ENCODE data around the gene DENND4A. TPM values are rescaled to one million over a fixed set of nuclear protein-coding genes. Genes with fewer than 3 reads are reported as not detected.
"Not testable (repeated sequence)": the region's sequence is repeated elsewhere in the genome, so short reads cannot be mapped to it uniquely, and the experiment has no call there.

Gene DENND4A
- total RNA-seq, 1 donor from 2014 or later: 31.2 TPM

GRCh38 chr15:65761210-65761926 lies 30.7 kb downstream of the DENND4A start:
- intact Hi-C loops (cut with micrococcal nuclease): no loop called here

GRCh38 chr15:65759441-65759840 lies 32.7 kb downstream of the DENND4A start:
- intact Hi-C loops (cut with micrococcal nuclease): no loop called here

- intact Hi-C loops (cut with micrococcal nuclease): no loop called here
Observed at GRCh38 chr15:65758242-65758641, 33.9 kb downstream of the DENND4A start.

GRCh38 chr15:65757256-65757655 lies 34.8 kb downstream of the DENND4A start:
- intact Hi-C loops (cut with micrococcal nuclease): no loop called here

GRCh38 chr15:65752151-65752700 lies 39.9 kb downstream of the DENND4A start:
- intact Hi-C loops (cut with micrococcal nuclease): no loop called here

- intact Hi-C loops (cut with micrococcal nuclease): no loop called here
Observed at GRCh38 chr15:65751431-65751830, 40.7 kb downstream of the DENND4A start.

GRCh38 chr15:65747265-65747664 lies 44.8 kb downstream of the DENND4A start:
- intact Hi-C loops (cut with micrococcal nuclease): no loop called here

- intact Hi-C loops (cut with micrococcal nuclease): no loop called here
Observed at GRCh38 chr15:65743637-65744252, 48.3 kb downstream of the DENND4A start.

- intact Hi-C loops (cut with micrococcal nuclease): no loop called here
Observed at GRCh38 chr15:65740148-65740547, 51.9 kb downstream of the DENND4A start.

- intact Hi-C loops (cut with micrococcal nuclease): no loop called here
Observed at GRCh38 chr15:65738649-65739048, 53.4 kb downstream of the DENND4A start.

- intact Hi-C loops (cut with micrococcal nuclease): not testable (repeated sequence)
Observed at GRCh38 chr15:65733599-65733998, 58.5 kb downstream of the DENND4A start.

- intact Hi-C loops (cut with micrococcal nuclease): no loop called here
Observed at GRCh38 chr15:65732698-65733097, 59.4 kb downstream of the DENND4A start.

- intact Hi-C loops (cut with micrococcal nuclease): no loop called here
Observed at GRCh38 chr15:65731926-65732325, 60.2 kb downstream of the DENND4A start.

GRCh38 chr15:65730549-65731172 lies 61.4 kb downstream of the DENND4A start:
- intact Hi-C loops (cut with micrococcal nuclease): no loop called here

GRCh38 chr15:65724464-65725215 lies 67.5 kb downstream of the DENND4A start:
- intact Hi-C loops (cut with micrococcal nuclease): no loop called here

- intact Hi-C loops (cut with micrococcal nuclease): no loop called here
Observed at GRCh38 chr15:65723876-65724275, 68.2 kb downstream of the DENND4A start.

- intact Hi-C loops (cut with micrococcal nuclease): no loop called here
Observed at GRCh38 chr15:65722191-65722590, 69.9 kb downstream of the DENND4A start.

- intact Hi-C loops (cut with micrococcal nuclease): no loop called here
Observed at GRCh38 chr15:65712415-65712814, 79.7 kb downstream of the DENND4A start.

- intact Hi-C loops (cut with micrococcal nuclease): no loop called here
Observed at GRCh38 chr15:65695081-65695480, 97.0 kb downstream of the DENND4A start.

- intact Hi-C loops (cut with micrococcal nuclease): no loop called here
Observed at GRCh38 chr15:65690778-65691177, 101.3 kb downstream of the DENND4A start.

GRCh38 chr15:65690173-65690572 lies 101.9 kb downstream of the DENND4A start:
- intact Hi-C loops (cut with micrococcal nuclease): no loop called here

GRCh38 chr15:65688462-65688861 lies 103.6 kb downstream of the DENND4A start:
- intact Hi-C loops (cut with micrococcal nuclease): no loop called here

All from T-helper 2 cell treated with Interferon-gamma antibody and Interleukin-4, amounts not matched to agents 100 ng/mL and 5 ng/mL, for 36 hours (primary cell).